Stimulated activated CD4-positive, alpha-beta T cell treated with anti-CD3 and anti-CD28 coated beads, TNF-alpha, amount 100 ng/mL, for 4 hours (primary cell): ENCODE data around the gene SHC1.

Source experiments
- DNase-seq, 3 experiments: peaks; one replicate each; pipeline ENCODE4 v3.0.0-alpha.2; 2020; ENCODE audit warnings: low read depth in 3 of 3

The SHC1 gene

GRCh38 chr1:154970631-154971340 lies at the start of gene SHC1:
TSS of gene SHC1 (minus strand) at chr1:154970747. CDS start at chr1:154970526, 221 bp downstream.
- no peak for DNase-seq

GRCh38 chr1:155019377-155020245 lies 49.1 kb upstream of the SHC1 start:
- no peak for DNase-seq

GRCh38 chr1:155018617-155019348 lies 48.2 kb upstream of the SHC1 start:
- no peak for DNase-seq

- no peak for DNase-seq
Measured at GRCh38 chr1:155017946-155018316, 47.4 kb upstream of the SHC1 start.

GRCh38 chr1:155017041-155017945 lies 46.7 kb upstream of the SHC1 start:
- DNase-seq, result peak; percentile 87 to 93 (median 90)

- no peak for DNase-seq
Measured at GRCh38 chr1:155016231-155016831, 45.8 kb upstream of the SHC1 start.

GRCh38 chr1:155015527-155016230 lies 45.1 kb upstream of the SHC1 start:
- DNase-seq, result no peak

GRCh38 chr1:155014709-155015508 lies 44.4 kb upstream of the SHC1 start:
- no peak for DNase-seq

- no peak for DNase-seq
Measured at GRCh38 chr1:155013632-155014031, 43.1 kb upstream of the SHC1 start.

- DNase-seq, result no peak
Measured at GRCh38 chr1:155012776-155013602, 42.4 kb upstream of the SHC1 start.

GRCh38 chr1:155012026-155012546 lies 41.5 kb upstream of the SHC1 start:
- DNase-seq, result no peak

GRCh38 chr1:155011437-155012025 lies 41.0 kb upstream of the SHC1 start:
- DNase-seq, result no peak

- no peak for DNase-seq
Measured at GRCh38 chr1:155011004-155011416, 40.5 kb upstream of the SHC1 start.

GRCh38 chr1:155010211-155010918 lies 39.8 kb upstream of the SHC1 start:
- no peak for DNase-seq

GRCh38 chr1:155009742-155010141 lies 39.2 kb upstream of the SHC1 start:
- DNase-seq, result no peak

GRCh38 chr1:155009221-155009711 lies 38.7 kb upstream of the SHC1 start:
- no peak for DNase-seq
